Fibroblast of mammary gland (primary cell): Measurements from ENCODE around the gene IL17D.
A peak's percentile ranks its signal among the peaks of the same experiment; 100 is the strongest.
"Not testable (repeated sequence)": the region's sequence is repeated elsewhere in the genome, so short reads cannot be mapped to it uniquely, and the experiment has no call there.

Source experiments
- DNase-seq: peaks from one replicate; pipeline ENCODE4 v3.0.0-alpha.2; 2010; ENCODE audit warnings: low read depth
- H3K4me3 ChIP-seq: 2 replicates; pipeline ENCODE4 v1.5.1; 2011; ENCODE audit warnings: low read depth, mild to moderate bottlenecking, low read length, moderate library complexity; ENCODE audit not compliant: control insufficient read depth
- CTCF ChIP-seq: conservative IDR thresholded peaks from 2 replicates; pipeline ENCODE4 v1.5.1; 2011; ENCODE audit warnings: low read depth, low read length, inconsistent platforms; ENCODE audit not compliant: control insufficient read depth, insufficient read depth

Gene IL17D

DNA sequence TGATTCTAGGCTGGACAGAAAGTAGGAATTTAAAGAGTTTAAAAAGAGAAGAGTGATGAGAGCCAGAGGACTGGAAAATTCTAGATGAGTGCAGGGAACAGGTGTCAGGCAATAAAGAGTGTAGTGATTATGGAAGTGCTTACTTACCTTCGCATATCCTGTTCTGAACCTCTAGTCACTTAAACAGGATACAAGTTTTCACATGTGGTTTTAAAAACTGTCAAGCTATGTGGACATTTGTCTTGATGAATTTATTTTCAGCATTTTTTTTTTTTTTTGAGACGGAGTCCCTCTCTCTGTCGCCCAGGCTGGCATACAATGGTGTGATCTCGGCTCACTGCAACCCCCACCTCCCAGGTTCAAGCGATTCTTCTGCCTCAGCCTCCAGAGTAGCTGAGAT lies 34.3 kb upstream of the IL17D start:
- no peak overlapping the region for H3K4me3 ChIP-seq
- no peak for DNase-seq
- no peak for TF ChIP-seq CTCF

DNA sequence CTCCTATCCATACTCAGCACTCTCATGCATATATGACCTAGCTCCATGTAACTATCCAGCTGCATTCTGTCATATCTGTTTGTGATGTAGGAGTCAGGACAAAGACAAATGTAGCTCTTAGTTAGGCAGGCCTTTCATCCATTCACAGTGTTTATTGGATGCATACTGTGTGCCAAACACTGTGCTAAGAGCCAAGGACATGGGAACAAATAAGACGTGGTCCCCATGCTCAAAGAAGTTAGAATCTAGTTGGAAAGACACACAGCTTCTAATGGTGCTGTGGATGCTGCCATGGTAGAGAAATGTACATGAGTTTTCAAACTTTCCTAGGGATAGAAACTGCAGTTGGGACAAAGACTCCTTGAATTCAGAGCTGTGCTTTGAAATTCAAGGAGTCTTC lies 31.7 kb upstream of the IL17D start:
- no peak for TF ChIP-seq CTCF
- no peak for DNase-seq
- H3K4me3 ChIP-seq, result no peak overlapping the region

GRCh38 chr13:20672772-20673171 lies 30.7 kb upstream of the IL17D start:
- DNase-seq, result peak; percentile 59

GRCh38 chr13:20673715-20674114 lies 29.8 kb upstream of the IL17D start:
- no peak for TF ChIP-seq CTCF
- H3K4me3 ChIP-seq, result no peak overlapping the region
- DNase-seq, result no peak

More at GRCh38 chr13:20672772-20673171, 30.7 kb upstream of the IL17D start:
- no peak overlapping the region for H3K4me3 ChIP-seq
- no peak for TF ChIP-seq CTCF

GRCh38 chr13:20676213-20676612 lies 27.3 kb upstream of the IL17D start:
- TF ChIP-seq CTCF, result no peak
- DNase-seq, result no peak
- H3K4me3 ChIP-seq, result no peak overlapping the region

- DNase-seq, H3K4me3 ChIP-seq: not testable (repeated sequence)
These were observed 24.9 kb upstream of the IL17D start for GRCh38 chr13:20678606-20679005.

DNA sequence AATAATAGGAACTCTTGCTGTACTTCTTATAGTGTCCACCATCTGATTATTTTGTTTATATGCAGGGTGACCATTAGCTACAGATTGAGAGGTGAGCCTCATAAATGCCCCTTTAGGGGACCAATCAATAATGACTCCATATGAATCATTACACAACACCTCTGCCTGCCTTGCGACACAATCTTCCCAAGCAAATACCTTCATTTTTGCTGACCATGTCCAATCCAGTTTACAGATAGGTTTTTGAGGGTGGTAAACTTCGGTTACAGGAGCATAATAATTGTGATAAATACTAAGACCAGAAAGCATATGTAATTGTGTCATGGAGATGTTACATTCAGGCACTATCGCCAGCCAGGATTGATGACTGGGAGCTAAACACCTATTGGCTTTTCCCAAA lies 23.6 kb upstream of the IL17D start:
- no peak for TF ChIP-seq CTCF

More for the DNA sequence above, 23.6 kb upstream of the IL17D start:
- DNase-seq, result no peak
- no peak overlapping the region for H3K4me3 ChIP-seq
